NCI-H2227 (cell line): ENCODE results near the gene GMEB2.
"Not testable (repeated sequence)": the region's sequence is repeated elsewhere in the genome, so short reads cannot be mapped to it uniquely, and the experiment has no call there.

Experiments
- DNase-seq: peaks from one replicate; lab custom pipeline; 2025; ENCODE audit not compliant: unreplicated experiment; lab: John Stamatoyannopoulos, UW

The GMEB2 gene

GRCh38 chr20:63573647-63574131 lies 53.2 kb downstream of the GMEB2 start:
- no peak for DNase-seq

GRCh38 chr20:63572788-63573646 lies 53.9 kb downstream of the GMEB2 start:
- no peak for DNase-seq

- no peak for DNase-seq
These were observed 54.7 kb downstream of the GMEB2 start for GRCh38 chr20:63572071-63572787.

- not testable (repeated sequence) for DNase-seq
These were observed 55.8 kb downstream of the GMEB2 start for GRCh38 chr20:63571087-63571478.

GRCh38 chr20:63570281-63571086 lies 56.4 kb downstream of the GMEB2 start:
- no peak for DNase-seq

- DNase-seq: no peak
These were observed 57.6 kb downstream of the GMEB2 start for GRCh38 chr20:63568986-63569949.

- DNase-seq: no peak
These were observed 58.5 kb downstream of the GMEB2 start for GRCh38 chr20:63568170-63568981.

- DNase-seq: no peak
These were observed 59.3 kb downstream of the GMEB2 start for GRCh38 chr20:63567386-63568169.

GRCh38 chr20:63567136-63567385 lies 59.8 kb downstream of the GMEB2 start:
- no peak for DNase-seq

GRCh38 chr20:63566395-63567135 lies 60.3 kb downstream of the GMEB2 start:
- no peak for DNase-seq

- no peak for DNase-seq
These were observed 61.1 kb downstream of the GMEB2 start for GRCh38 chr20:63565699-63566335.

GRCh38 chr20:63565021-63565698 lies 61.7 kb downstream of the GMEB2 start:
- DNase-seq: no peak

GRCh38 chr20:63564036-63564810 lies 62.7 kb downstream of the GMEB2 start:
- DNase-seq: no peak

GRCh38 chr20:63563225-63563935 lies 63.5 kb downstream of the GMEB2 start:
- DNase-seq: no peak

- DNase-seq: no peak
These were observed 64.3 kb downstream of the GMEB2 start for GRCh38 chr20:63562461-63563224.
